ENCODE measurements around the gene CPM.

CPM gene

DNA sequence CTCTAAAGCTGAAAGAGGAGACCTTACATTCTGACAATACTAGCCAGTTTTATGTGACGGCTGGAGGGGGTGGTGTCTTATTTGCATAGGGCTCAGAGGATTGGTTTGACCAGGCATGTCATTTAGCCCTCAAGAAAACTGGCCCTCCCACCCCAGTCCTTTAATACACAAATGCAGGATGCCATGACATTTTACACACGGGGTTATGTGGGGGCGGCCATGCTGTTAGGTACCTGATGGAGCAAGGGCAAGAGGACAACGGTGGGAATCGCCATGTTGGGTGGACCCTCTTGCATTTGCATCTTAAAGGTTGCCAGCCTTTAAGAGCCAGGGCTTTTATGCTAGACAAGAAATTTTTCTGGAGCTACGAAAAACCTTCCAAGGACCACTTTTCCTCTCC is 101.7 kb downstream of the CPM start:
- Histone ChIP-seq H3K4me3 (ENCODE audit: insufficient read depth, low read length, poor library complexity, severe bottlenecking) (no peak overlapping the region), H3F3A (ENCODE audit: insufficient read depth) (peaks cover 39% of the 10 kb centered on the region), H3K27ac (ENCODE audit: low read depth, low read length) (no peak overlapping the region), H3K9me3 (ENCODE audit: insufficient read depth, low read length) (no peaks in the 10 kb centered on the region), H3K9ac (ENCODE audit: low read length) (no peak overlapping the region), H2AFZ (ENCODE audit: low read depth, low read length, severe bottlenecking) (no peak overlapping the region), H3K4me2 (ENCODE audit: low read depth, low read length, poor library complexity, severe bottlenecking) (no peak overlapping the region), H3K27me3 (ENCODE audit: low read length) (no peaks in the 10 kb centered on the region), H3K79me2 (ENCODE audit: insufficient read depth, low read length) (peaks cover 23% of the 10 kb centered on the region), H3K36me3 (ENCODE audit: low read length) (peaks cover 66% of the 10 kb centered on the region), H3K9me2 (replicated peaks; ENCODE audit: insufficient read depth, low read length) (no peaks in the 10 kb centered on the region), H4K20me1 (ENCODE audit: low read depth, low read length) (peaks cover 2% of the 10 kb centered on the region; the same call in 1 of the 2 replicates)
- TF ChIP-seq EZH2phosphoT487 (conservative IDR thresholded peaks at IDR 0.05; ENCODE audit: low read length) = no peak
- TF ChIP-seq, protein P1, sequence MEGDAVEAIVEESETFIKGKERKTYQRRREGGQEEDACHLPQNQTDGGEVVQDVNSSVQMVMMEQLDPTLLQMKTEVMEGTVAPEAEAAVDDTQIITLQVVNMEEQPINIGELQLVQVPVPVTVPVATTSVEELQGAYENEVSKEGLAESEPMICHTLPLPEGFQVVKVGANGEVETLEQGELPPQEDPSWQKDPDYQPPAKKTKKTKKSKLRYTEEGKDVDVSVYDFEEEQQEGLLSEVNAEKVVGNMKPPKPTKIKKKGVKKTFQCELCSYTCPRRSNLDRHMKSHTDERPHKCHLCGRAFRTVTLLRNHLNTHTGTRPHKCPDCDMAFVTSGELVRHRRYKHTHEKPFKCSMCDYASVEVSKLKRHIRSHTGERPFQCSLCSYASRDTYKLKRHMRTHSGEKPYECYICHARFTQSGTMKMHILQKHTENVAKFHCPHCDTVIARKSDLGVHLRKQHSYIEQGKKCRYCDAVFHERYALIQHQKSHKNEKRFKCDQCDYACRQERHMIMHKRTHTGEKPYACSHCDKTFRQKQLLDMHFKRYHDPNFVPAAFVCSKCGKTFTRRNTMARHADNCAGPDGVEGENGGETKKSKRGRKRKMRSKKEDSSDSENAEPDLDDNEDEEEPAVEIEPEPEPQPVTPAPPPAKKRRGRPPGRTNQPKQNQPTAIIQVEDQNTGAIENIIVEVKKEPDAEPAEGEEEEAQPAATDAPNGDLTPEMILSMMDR (IDR thresholded peaks at IDR 0.05; ENCODE audit: insufficient read depth, low read length, poor library complexity, severe bottlenecking) = no peak

DNA sequence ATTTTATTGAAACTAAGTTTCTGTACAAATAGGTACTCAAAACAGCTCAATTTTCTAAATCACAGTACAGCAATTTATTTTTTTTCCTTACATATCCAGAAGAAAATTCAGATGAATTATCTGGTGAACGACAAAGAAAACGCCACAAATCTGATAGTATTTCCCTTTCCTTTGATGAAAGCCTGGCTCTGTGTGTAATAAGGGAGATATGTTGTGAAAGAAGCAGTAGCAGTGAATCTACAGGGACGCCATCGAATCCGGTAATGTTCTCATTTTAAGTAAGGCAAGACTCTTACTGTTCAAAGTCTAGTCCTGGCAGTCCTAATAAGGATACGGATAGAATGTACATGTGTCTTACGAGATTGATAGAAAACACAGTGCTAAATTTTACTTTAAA is 104.3 kb downstream of the CPM start:
- H3K9me2 ChIP-seq (replicated peaks; ENCODE audit: insufficient read depth, low read length) = no peaks in the 10 kb centered on the region
- H3K4me3 ChIP-seq (ENCODE audit: insufficient read depth, low read length, poor library complexity, severe bottlenecking) = no peak overlapping the region
- peaks cover 28% of the 10 kb centered on the region for H3K79me2 ChIP-seq (ENCODE audit: insufficient read depth, low read length)
- no peak overlapping the region for H2AFZ ChIP-seq (ENCODE audit: low read depth, low read length, severe bottlenecking)
- no peak for TF ChIP-seq EZH2phosphoT487 (conservative IDR thresholded peaks at IDR 0.05; ENCODE audit: low read length)
- TF ChIP-seq, protein P1 (IDR thresholded peaks at IDR 0.05; ENCODE audit: insufficient read depth, low read length, poor library complexity, severe bottlenecking) = no peak
- H3K9me3 ChIP-seq (ENCODE audit: insufficient read depth, low read length) = no peaks in the 10 kb centered on the region
- H3K4me2 ChIP-seq (ENCODE audit: low read depth, low read length, poor library complexity, severe bottlenecking) = no peak overlapping the region
- H3K27me3 ChIP-seq (ENCODE audit: low read length) = no peaks in the 10 kb centered on the region
- no peak overlapping the region for H3K9ac ChIP-seq (ENCODE audit: low read length)
- H3K36me3 ChIP-seq (ENCODE audit: low read length) = peaks cover 66% of the 10 kb centered on the region
- H3F3A ChIP-seq (ENCODE audit: insufficient read depth) = peaks cover 33% of the 10 kb centered on the region
- no peak overlapping the region for H3K27ac ChIP-seq (ENCODE audit: low read depth, low read length)
- H4K20me1 ChIP-seq (ENCODE audit: low read depth, low read length) = no peaks in the 10 kb centered on the region; the same call in 1 of the 2 replicates

DNA sequence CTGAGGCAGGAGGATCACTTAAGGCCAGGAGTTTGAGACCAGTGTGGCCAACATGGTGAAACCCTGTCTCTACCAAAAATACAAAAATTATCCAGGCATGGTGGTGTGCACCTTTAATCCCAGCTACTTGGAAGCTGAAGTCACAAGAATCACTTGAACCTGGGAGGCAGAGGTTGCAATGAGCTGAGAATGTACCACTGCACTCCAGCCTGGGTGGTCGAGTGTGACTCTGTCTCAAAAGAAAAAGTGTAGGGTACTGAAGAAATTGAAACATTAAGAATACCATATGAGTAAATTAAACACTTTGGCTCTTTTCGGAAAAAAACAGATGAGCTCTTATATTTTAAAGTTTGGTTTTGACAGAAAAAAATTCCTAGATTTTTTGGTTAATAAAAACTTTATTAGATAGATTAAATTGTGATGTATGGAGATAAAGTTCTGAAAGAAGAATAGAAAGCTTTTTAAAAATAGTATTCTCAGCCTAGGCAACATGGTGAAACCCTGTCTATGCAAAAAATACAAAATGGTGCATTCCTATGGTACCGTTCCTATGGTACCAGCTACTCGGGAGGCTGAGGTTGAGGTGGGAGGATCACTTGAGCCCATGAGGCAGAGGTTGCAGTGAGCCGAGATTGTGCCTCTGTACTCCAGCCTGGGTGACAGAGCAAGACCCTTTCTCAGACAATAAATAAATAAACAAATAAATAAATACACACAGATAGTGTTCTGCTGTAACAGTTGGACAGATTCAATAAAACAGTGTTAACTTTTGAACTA is 104.9 kb downstream of the CPM start:
- no peaks in the 10 kb centered on the region for H3K9me3 ChIP-seq (ENCODE audit: insufficient read depth, low read length)
- H3K4me3 ChIP-seq (ENCODE audit: insufficient read depth, low read length, poor library complexity, severe bottlenecking) = no peak overlapping the region
- no peak overlapping the region for H3K9ac ChIP-seq (ENCODE audit: low read length)
- peaks cover 66% of the 10 kb centered on the region for H3K36me3 ChIP-seq (ENCODE audit: low read length)
- H3K27me3 ChIP-seq (ENCODE audit: low read length) = no peaks in the 10 kb centered on the region
- H3K4me2 ChIP-seq (ENCODE audit: low read depth, low read length, poor library complexity, severe bottlenecking) = no peak overlapping the region
- peaks cover 25% of the 10 kb centered on the region for H3K79me2 ChIP-seq (ENCODE audit: insufficient read depth, low read length)
- no peak for TF ChIP-seq EZH2phosphoT487 (conservative IDR thresholded peaks at IDR 0.05; ENCODE audit: low read length)
- TF ChIP-seq, protein P1 (IDR thresholded peaks at IDR 0.05; ENCODE audit: insufficient read depth, low read length, poor library complexity, severe bottlenecking) = no peak
- H3K9me2 ChIP-seq (replicated peaks; ENCODE audit: insufficient read depth, low read length) = no peaks in the 10 kb centered on the region
- peaks cover 33% of the 10 kb centered on the region for H3F3A ChIP-seq (ENCODE audit: insufficient read depth)
- no peak overlapping the region for H3K27ac ChIP-seq (ENCODE audit: low read depth, low read length)
- H2AFZ ChIP-seq (ENCODE audit: low read depth, low read length, severe bottlenecking) = no peak overlapping the region
- H4K20me1 ChIP-seq (ENCODE audit: low read depth, low read length) = no peaks in the 10 kb centered on the region; the same call in 1 of the 2 replicates

Measured in SU-DHL-6 (cell line).